Tibial artery (tissue), 4 donors: ENCODE data around the gene ODC1.

Experiments used
- DNase-seq, 2 donors: peaks; one replicate each; pipeline ENCODE4 v3.0.0-alpha.2; 2019
- H3K27ac ChIP-seq, 2 donors: fragments of 200-600 bp; sonication (generic) in 1 of 2; 1 replicate in 1 of 2; 2 replicates in 1 of 2; pipeline ENCODE4 v1.5.1; 2018 to 2019; ENCODE audit warnings: mild to moderate bottlenecking in 1 of 2
- H3K27me3 ChIP-seq, 2 donors: fragments of 200-600 bp; sonication (generic) in 1 of 2; one replicate each; pipeline versions ENCODE4 v1.5.1 to v1.6.0; 2016 to 2019
- H3K36me3 ChIP-seq, 3 donors: fragments of 200-600 bp; sonication (generic) in 2 of 3; one replicate each; pipeline ENCODE4 v1.5.1; 2016 to 2019; ENCODE audit warnings: mild to moderate bottlenecking in 2 of 3
- H3K4me1 ChIP-seq, 4 donors: fragments of 200-600 bp; sonication (generic) in 2 of 4; 1 replicate in 3 of 4; 2 replicates in 1 of 4; pipeline ENCODE4 v1.5.1; 2016 to 2019
- H3K4me3 ChIP-seq, 2 donors: fragments of 200-600 bp; sonication (generic) in 1 of 2; 1 replicate in 1 of 2; 2 replicates in 1 of 2; pipeline ENCODE4 v1.5.1; 2018 to 2019; ENCODE audit warnings: mild to moderate bottlenecking in 2 of 2
- H3K9me3 ChIP-seq, 3 donors: fragments of 200-600 bp; sonication (generic) in 1 of 3; one replicate each; pipeline ENCODE4 v1.5.1; 2016 to 2019
- CTCF ChIP-seq, 2 experiments: fragments of 200-600 bp in 1 of 2; fragments of 450-650 bp in 1 of 2; IDR thresholded peaks; one replicate each; pipeline ENCODE4 v1.5.1; 2017 to 2019; ENCODE audit warnings: antibody characterized with exemption in 2 of 2, mild to moderate bottlenecking in 1 of 2, moderate library complexity in 1 of 2
- intact Hi-C: fragments of 100-400 bp; cut with DNase I; formaldehyde crosslinking; loops from one replicate; pipeline ENCODE4 v1.15.0; 2023; ENCODE audit warnings: low total_unique reads

ODC1 gene

DNA sequence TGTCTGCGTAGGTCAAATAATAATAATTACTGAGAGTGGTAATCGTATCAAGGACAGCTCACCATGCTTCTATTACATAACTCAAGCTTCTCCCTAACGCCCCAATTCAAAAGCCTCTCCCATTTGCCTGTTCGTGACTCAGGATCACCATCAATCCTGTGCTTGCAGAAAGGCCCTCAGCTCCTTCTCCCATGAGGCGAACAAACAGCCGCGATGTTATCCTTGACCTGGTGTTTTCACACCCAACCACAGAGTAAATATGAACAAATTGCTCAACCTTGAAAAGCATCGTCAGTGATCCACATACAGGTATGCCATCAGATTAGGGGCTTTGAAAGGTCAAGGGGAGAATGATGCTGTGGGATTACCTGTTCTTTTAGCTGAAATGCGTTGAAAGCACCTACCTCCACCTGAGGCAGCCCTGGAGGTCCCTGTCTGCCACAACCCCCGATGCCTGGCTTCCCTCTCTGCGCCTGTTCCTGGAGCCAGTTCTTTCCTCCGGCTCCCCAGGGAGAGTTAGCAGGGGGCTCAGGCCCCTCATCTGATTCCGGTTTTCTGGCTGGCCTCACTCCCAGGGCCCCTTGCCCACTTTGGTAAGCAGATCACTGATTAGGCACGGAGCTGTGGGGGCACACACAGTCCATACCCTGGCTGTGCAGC is 39.1 kb upstream of the ODC1 start:
- peak in 1 of 2 donors; percentile 21 for DNase-seq
- Histone ChIP-seq H3K4me3 (no peak overlapping the region), H3K9me3 (no peaks in the 10 kb centered on the region), H3K27me3 (peaks cover 0 to 30% of the 10 kb centered on the region in 2 donors), H3K36me3 (no peaks in the 10 kb centered on the region), H3K27ac (no peak overlapping the region), H3K4me1 (no peaks in the 10 kb centered on the region)
- intact Hi-C loops, result no loop called here
- no peak for TF ChIP-seq CTCF (IDR thresholded peaks at IDR 0.05)

- no peak overlapping the region for H3K4me3 ChIP-seq
- no peak for TF ChIP-seq CTCF (IDR thresholded peaks at IDR 0.05)
- no peak overlapping the region for H3K27ac ChIP-seq
- intact Hi-C loops, result no loop called here
- no peaks in the 10 kb centered on the region for H3K4me1 ChIP-seq
- H3K36me3 ChIP-seq, result no peaks in the 10 kb centered on the region
- H3K9me3 ChIP-seq, result no peaks in the 10 kb centered on the region
- H3K27me3 ChIP-seq, result peaks cover 0 to 32% of the 10 kb centered on the region in 2 donors
- DNase-seq, result peak in 1 of 2 donors; percentile 42
Observed at GRCh38 chr2:10486601-10487079, 38.5 kb upstream of the ODC1 start.

DNA sequence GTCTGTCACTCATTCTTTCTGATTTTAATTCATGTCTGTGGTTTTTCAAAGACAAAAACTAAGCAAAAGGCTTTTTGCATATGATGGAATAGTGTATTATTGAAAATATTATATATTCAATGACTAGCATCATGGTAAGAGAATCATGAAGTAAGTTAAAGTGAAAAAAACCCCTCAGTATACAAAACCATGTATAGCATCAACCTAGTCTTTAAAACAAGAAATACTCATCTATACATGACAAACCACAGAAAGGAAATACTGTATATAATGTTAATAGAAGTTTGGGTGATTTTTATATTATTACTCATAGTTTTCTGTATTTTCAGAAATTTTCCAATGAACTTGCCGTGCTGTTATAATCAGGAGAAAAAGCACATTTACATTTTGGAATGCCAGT is 38.0 kb upstream of the ODC1 start:
- DNase-seq, result no peak
- Histone ChIP-seq H3K4me3 (no peak overlapping the region), H3K27ac (no peak overlapping the region), H3K9me3 (no peaks in the 10 kb centered on the region), H3K27me3 (peaks cover 0 to 31% of the 10 kb centered on the region in 2 donors), H3K4me1 (no peaks in the 10 kb centered on the region), H3K36me3 (no peaks in the 10 kb centered on the region)
- no peak for TF ChIP-seq CTCF (IDR thresholded peaks at IDR 0.05)
- intact Hi-C loops, result no loop called here

GRCh38 chr2:10482913-10483312 is 34.8 kb upstream of the ODC1 start:
- intact Hi-C loops, result no loop called here
- no peak overlapping the region for H3K27ac ChIP-seq
- peaks cover 0 to 19% of the 10 kb centered on the region in 2 donors for H3K27me3 ChIP-seq
- DNase-seq, result no peak
- no peak for TF ChIP-seq CTCF (IDR thresholded peaks at IDR 0.05)
- no peaks in the 10 kb centered on the region for H3K9me3 ChIP-seq
- no peak overlapping the region for H3K4me3 ChIP-seq
- H3K4me1 ChIP-seq, result no peaks in the 10 kb centered on the region
- H3K36me3 ChIP-seq, result no peaks in the 10 kb centered on the region

- H3K36me3 ChIP-seq, result no peaks in the 10 kb centered on the region
- peaks cover 0 to 17% of the 10 kb centered on the region in 2 donors for H3K27me3 ChIP-seq
- intact Hi-C loops, result no loop called here
- no peaks in the 10 kb centered on the region for H3K4me1 ChIP-seq
- no peaks in the 10 kb centered on the region for H3K9me3 ChIP-seq
- TF ChIP-seq CTCF (IDR thresholded peaks at IDR 0.05), result no peak
- H3K4me3 ChIP-seq, result no peak overlapping the region
- H3K27ac ChIP-seq, result no peak overlapping the region
- peak in 1 of 2 donors; percentile 27 for DNase-seq
Observed at GRCh38 chr2:10482460-10482859, 34.3 kb upstream of the ODC1 start.
